DOHH2 (cell line): Measurements from ENCODE around the gene FARS2.

Source experiments
- H3F3A ChIP-seq: fragments of 200-600 bp; sonication (generic), shearing (Covaris generic); 2 replicates; pipeline ENCODE4 v1.6.0; 2016; ENCODE audit warnings: antibody characterized with exemption, mild to moderate bottlenecking; ENCODE audit not compliant: control insufficient read depth, insufficient read depth
- H3K27ac ChIP-seq: fragments of 200-600 bp; sonication (generic); 2 replicates; pipeline ENCODE4 v1.5.1; 2014; ENCODE audit warnings: low read depth, mild to moderate bottlenecking, low read length, moderate library complexity
- H3K27me3 ChIP-seq: fragments of 200-600 bp; sonication (generic); 2 replicates; pipeline ENCODE4 v1.6.1; 2014; ENCODE audit warnings: mild to moderate bottlenecking, low read length, mixed read lengths; ENCODE audit not compliant: control insufficient read depth
- H3K36me3 ChIP-seq: fragments of 200-600 bp; sonication (generic); 2 replicates; pipeline ENCODE4 v1.6.1; 2014; ENCODE audit warnings: mild to moderate bottlenecking, low read length, moderate library complexity, mixed read lengths; ENCODE audit not compliant: control insufficient read depth
- H3K4me1 ChIP-seq: fragments of 200-600 bp; sonication (generic); 2 replicates; pipeline ENCODE4 v1.6.1; 2014; ENCODE audit warnings: mild to moderate bottlenecking, low read length, mixed read lengths; ENCODE audit not compliant: control insufficient read depth
- H3K4me2 ChIP-seq: fragments of 200-600 bp; sonication (generic); 2 replicates; pipeline ENCODE4 v1.6.0; 2014; ENCODE audit warnings: mild to moderate bottlenecking, low read length, moderate library complexity
- H3K4me3 ChIP-seq: fragments of 200-600 bp; sonication (generic); 2 replicates; pipeline ENCODE4 v1.5.1; 2014; ENCODE audit warnings: mild to moderate bottlenecking, low read length, mixed read lengths
- H3K79me2 ChIP-seq: fragments of 200-600 bp; sonication (generic); 2 replicates; pipeline ENCODE4 v1.6.1; 2014; ENCODE audit warnings: mild to moderate bottlenecking, low read length, mixed read lengths; ENCODE audit not compliant: control insufficient read depth
- H3K9me2 ChIP-seq: fragments of 200-600 bp; sonication (generic); replicated peaks from 2 replicates; pipeline ENCODE4 v1.6.1; 2014; ENCODE audit warnings: mild to moderate bottlenecking, low read length, mixed read lengths; ENCODE audit not compliant: control insufficient read depth
- H3K9me3 ChIP-seq: fragments of 200-600 bp; sonication (generic); 2 replicates; pipeline ENCODE4 v1.6.1; 2014; ENCODE audit warnings: antibody characterized with exemption, low read length, mixed read lengths; ENCODE audit not compliant: control insufficient read depth, insufficient read depth
- H4K20me1 ChIP-seq: fragments of 200-600 bp; sonication (generic); 2 replicates; pipeline ENCODE4 v1.6.0; 2014; ENCODE audit warnings: low read depth, mild to moderate bottlenecking, antibody characterized with exemption, low read length, moderate library complexity; ENCODE audit not compliant: control insufficient read depth, insufficient read depth
- EZH2phosphoT487 ChIP-seq: fragments of 200-600 bp; sonication (generic); IDR thresholded peaks from 2 replicates; pipeline ENCODE4 v1.6.1; 2017; ENCODE audit warnings: borderline replicate concordance, mild to moderate bottlenecking, antibody characterized with exemption, low read length, moderate library complexity, mixed read lengths
- TF ChIP-seq, protein P1 (sequence below): fragments of 200-600 bp; sonication (generic); IDR thresholded peaks from one replicate; pipeline ENCODE4 v1.5.1; 2014; ENCODE audit warnings: antibody characterized with exemption, mild to moderate bottlenecking, low read depth, low read length; ENCODE audit not compliant: poor library complexity, severe bottlenecking

The FARS2 gene

DNA sequence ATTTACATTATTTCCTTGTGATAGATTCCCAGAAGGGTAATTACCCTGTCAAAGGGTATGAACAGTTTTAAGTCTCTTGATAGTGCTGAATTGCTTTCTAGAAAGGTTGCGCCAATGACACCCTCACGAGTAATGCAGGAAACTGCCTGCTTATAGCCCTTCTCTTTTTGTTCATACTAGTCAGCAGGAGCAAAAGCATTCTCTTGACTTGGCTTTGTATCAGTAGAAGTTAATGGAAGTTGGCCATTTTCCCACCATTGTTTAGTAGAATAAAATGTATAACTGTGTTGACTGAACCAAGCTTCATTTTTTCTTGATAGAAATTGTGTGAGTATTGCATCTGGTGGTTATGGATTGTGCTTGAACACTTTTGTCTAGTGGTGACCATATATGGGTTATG is 100.1 kb downstream of the FARS2 start:
- H3K27ac ChIP-seq: no peak overlapping the region

GRCh38 chr6:5365436-5366195 is 104.3 kb downstream of the FARS2 start:
- TF ChIP-seq, protein P1, sequence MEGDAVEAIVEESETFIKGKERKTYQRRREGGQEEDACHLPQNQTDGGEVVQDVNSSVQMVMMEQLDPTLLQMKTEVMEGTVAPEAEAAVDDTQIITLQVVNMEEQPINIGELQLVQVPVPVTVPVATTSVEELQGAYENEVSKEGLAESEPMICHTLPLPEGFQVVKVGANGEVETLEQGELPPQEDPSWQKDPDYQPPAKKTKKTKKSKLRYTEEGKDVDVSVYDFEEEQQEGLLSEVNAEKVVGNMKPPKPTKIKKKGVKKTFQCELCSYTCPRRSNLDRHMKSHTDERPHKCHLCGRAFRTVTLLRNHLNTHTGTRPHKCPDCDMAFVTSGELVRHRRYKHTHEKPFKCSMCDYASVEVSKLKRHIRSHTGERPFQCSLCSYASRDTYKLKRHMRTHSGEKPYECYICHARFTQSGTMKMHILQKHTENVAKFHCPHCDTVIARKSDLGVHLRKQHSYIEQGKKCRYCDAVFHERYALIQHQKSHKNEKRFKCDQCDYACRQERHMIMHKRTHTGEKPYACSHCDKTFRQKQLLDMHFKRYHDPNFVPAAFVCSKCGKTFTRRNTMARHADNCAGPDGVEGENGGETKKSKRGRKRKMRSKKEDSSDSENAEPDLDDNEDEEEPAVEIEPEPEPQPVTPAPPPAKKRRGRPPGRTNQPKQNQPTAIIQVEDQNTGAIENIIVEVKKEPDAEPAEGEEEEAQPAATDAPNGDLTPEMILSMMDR: no peak
- TF ChIP-seq EZH2phosphoT487: no peak
- Histone ChIP-seq H3K4me1 (no peaks in the 10 kb centered on the region), H3K79me2 (no peaks in the 10 kb centered on the region), H3K4me2 (no peak overlapping the region), H3K4me3 (no peak overlapping the region), H3K9me3 (no peaks in the 10 kb centered on the region), H3K36me3 (peaks cover 4% of the 10 kb centered on the region; the same call in 1 of the 2 replicates), H4K20me1 (peaks cover 4% of the 10 kb centered on the region; the same call in 1 of the 2 replicates), H3F3A (no peaks in the 10 kb centered on the region), H3K9me2 (no peaks in the 10 kb centered on the region), H3K27ac (no peak overlapping the region), H3K27me3 (no peaks in the 10 kb centered on the region)

More for the DNA sequence above, 100.1 kb downstream of the FARS2 start:
- Histone ChIP-seq H3K79me2 (no peaks in the 10 kb centered on the region), H3K4me1 (no peaks in the 10 kb centered on the region), H4K20me1 (peaks cover under 1% of the 10 kb centered on the region; the same call in 1 of the 2 replicates), H3K36me3 (no peaks in the 10 kb centered on the region), H3K9me3 (no peaks in the 10 kb centered on the region), H3K9me2 (no peaks in the 10 kb centered on the region), H3K4me3 (no peak overlapping the region), H3F3A (no peaks in the 10 kb centered on the region), H3K27me3 (no peaks in the 10 kb centered on the region), H3K4me2 (no peak overlapping the region)
- TF ChIP-seq, protein P1: no peak
- TF ChIP-seq EZH2phosphoT487: no peak

GRCh38 chr6:5366941-5367340 is 105.6 kb downstream of the FARS2 start:
- Histone ChIP-seq H3K9me2 (no peaks in the 10 kb centered on the region), H3K4me3 (no peak overlapping the region), H3K27ac (no peak overlapping the region), H3K36me3 (peaks cover 4% of the 10 kb centered on the region; the same call in 1 of the 2 replicates), H4K20me1 (peaks cover 4% of the 10 kb centered on the region; the same call in 1 of the 2 replicates), H3F3A (no peaks in the 10 kb centered on the region), H3K27me3 (no peaks in the 10 kb centered on the region), H3K9me3 (no peaks in the 10 kb centered on the region), H3K4me1 (no peaks in the 10 kb centered on the region), H3K79me2 (no peaks in the 10 kb centered on the region), H3K4me2 (no peak overlapping the region)
- TF ChIP-seq, protein P1: no peak
- no peak for TF ChIP-seq EZH2phosphoT487
